ENCODE results near the gene RAN.
"Not testable (repeated sequence)": the region's sequence is repeated elsewhere in the genome, so short reads cannot be mapped to it uniquely, and the experiment has no call there.

RAN gene

DNA sequence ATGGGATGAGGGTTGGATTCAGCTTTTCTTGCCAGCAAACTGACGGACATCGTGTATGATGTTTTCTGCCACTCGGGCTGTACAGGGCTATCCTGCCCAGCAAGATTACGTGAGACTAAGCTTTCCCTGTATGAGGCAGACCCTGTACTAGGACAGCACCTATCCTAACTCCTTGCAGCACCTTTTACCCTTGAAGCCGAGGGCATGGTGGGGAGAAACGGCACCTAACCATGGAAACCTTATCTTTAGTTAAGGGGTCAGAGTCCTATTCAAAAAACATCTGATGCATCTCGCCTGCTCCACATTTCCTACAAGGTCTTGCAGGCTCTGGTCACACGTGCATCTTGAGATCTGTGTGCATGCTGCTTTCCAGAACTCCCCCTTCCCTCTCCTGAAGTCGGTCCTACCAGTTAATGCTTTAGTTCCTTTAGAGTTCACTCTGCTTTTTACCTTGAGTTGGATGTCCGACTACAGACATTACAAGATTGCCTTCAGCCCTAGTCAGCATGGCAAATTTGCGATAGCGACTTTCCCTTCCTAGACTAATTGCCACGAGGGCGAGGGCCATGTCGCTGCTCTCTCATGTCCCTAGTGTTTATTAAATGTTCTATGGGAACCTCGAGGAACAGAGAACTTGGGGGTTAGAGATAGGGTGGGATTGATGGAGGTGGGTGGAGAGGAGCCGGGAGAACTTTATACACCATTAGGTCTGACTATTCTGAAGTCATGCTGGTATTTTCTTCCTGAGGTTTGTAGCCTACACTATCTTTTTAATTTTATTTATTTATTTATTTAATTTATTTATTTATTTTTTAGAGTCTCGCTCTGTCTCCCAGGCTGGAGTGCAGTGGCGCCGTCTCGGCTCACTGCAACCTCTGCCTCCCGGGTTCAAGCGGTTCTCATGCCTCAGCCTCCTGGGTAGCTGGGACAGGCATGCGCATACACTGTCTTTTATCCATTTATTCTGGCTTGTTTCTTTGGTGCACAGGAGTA, 6.6 kb downstream of the RAN start:
- no peak for DNase-seq (ENCODE audit: low read depth)

DNA sequence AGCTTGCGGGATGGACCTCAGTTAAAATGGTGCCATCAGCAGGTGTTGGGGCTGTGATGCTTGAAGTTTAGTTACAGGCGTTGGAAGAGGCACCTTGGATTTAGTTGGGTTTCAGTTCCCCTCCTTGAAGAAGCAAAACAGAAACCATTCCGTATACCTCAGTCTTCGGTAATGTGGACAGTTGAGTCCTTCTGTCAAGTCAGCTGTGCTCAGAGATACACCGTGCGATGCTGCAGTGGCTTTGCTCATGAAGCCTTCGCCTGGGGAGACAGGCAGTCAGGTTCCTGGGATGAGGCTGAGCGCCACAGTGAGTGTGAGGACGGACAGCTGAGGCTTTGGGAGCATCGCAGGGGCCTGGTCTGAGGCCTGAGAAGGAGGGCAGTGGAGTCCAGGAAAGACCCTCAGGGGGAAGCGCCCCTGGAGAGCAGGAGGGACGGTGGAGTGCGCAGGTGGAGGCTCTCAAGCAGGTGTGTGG, 7.4 kb downstream of the RAN start:
- no peak for DNase-seq (ENCODE audit: low read depth)

DNA sequence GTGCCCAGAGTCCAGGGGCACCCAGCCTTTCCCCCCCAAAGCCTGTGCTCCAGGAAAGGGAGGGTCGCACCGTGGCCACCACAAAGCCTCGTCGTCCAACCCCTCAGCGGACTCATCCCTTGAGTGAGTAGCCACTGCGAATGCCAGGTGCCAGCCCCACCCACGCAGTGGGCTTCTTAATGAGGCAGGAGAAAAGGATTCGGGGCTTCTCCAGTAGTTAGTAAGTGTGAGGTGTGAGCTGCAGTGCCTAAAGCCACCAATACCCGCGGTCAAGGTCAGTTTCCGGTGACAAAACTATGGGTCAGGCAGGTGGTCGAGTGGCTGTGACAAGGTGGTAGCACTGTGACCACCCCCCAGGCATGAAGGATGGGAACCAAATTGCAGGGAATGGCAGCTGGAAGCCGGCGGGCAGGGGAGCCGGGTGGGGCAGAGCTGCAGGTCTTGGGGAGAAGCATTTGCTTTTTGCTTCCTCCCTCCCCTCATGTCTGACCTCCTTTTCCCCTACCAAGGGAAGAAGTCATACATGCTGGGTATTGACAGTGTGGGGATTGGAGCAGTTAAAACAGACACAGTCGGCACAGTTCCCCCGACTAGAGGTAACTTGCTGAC, 8.0 kb downstream of the RAN start:
- no peak for DNase-seq (ENCODE audit: low read depth)

DNA sequence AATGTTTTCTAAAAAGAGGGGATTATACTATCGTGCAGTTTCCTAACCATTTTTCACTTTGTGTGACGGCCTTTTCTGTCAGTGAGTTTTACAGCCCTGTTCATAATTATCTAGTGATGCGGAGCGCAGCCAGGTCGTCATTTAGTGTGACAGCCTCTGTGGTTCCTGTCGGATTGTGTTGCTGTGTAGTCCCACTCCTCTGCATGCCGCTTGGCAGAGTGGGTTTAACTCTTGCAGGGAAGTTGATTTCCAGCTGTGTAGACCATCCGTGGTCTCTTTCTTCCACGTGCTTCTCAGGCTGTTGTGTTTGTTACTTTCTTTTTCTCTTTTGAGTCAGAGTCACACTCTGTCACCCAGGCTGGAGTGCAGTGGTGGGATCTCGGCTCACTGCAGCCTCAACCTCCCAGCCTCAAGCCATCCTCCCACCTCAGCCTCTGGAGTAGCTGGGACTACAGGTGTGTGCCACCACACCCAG, 8.6 kb downstream of the RAN start:
- no peak for DNase-seq (ENCODE audit: low read depth)

DNA sequence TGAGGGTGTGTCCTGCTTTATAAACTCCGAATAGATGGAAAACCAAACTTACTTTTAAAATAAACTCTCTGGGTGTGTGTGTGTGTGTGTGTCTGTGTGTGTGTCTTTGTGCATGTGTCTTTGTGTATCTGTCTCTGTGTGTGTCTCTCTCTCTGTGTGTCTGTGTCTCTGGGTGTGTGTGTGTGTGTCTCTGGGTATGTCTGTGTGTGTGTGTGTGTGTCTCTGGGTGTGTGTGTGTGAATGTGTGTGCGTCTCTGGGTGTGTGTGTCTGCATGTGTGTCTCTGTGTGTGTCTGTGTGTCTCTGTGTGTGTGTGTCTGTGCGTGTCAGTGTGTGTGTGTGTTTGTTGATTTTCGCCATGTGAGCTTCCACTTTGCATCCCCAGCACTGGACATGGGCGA, 9.2 kb downstream of the RAN start:
- no peak for DNase-seq (ENCODE audit: low read depth)

DNA sequence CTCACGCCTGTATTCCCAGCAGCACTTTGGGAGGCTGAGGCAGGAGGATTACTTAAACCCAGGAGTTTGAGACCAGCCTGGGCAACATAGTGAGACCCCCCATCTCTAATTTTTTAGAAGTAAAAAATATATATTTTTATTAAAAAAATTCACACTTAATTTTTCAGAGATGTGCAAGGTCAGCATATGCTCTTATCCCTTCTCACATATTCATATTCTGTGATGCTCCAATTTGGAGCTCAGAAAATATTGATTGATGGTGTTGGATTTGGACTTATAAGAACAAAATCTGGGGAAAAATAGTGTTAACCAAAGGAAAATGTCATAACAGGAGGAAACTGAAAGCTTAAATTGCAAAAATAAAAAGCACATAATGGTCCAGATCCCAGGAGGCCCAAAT, 9.7 kb downstream of the RAN start:
- no peak for DNase-seq (ENCODE audit: low read depth)

DNA sequence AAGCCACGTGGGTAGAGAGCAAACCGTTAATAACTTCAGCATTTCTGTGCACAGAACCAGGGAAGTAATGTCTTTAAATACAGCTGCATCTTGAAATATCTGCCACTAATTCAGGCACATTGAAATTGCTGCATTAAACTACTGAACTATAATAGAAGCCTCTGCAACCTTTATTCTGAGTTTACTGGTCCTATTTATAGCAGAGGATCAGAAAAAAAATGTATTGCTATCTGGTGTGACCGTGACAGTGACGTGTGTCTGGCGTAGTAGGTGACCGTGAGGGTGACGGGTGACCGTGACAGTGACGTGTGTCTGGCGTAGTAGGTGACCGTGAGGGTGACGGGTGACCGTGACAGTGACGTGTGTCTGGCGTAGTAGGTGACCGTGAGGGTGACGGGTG, 15.3 kb downstream of the RAN start:
- not testable (repeated sequence) for DNase-seq (ENCODE audit: low read depth)

GRCh38 chr12:130904064-130904463, 32.2 kb downstream of the RAN start:
- no peak for DNase-seq (ENCODE audit: low read depth)

- not testable (repeated sequence) for DNase-seq (ENCODE audit: low read depth)
Measured at GRCh38 chr12:130904936-130905455, 33.1 kb downstream of the RAN start.

GRCh38 chr12:130909111-130909510, 37.2 kb downstream of the RAN start:
- no peak for DNase-seq (ENCODE audit: low read depth)

DNA sequence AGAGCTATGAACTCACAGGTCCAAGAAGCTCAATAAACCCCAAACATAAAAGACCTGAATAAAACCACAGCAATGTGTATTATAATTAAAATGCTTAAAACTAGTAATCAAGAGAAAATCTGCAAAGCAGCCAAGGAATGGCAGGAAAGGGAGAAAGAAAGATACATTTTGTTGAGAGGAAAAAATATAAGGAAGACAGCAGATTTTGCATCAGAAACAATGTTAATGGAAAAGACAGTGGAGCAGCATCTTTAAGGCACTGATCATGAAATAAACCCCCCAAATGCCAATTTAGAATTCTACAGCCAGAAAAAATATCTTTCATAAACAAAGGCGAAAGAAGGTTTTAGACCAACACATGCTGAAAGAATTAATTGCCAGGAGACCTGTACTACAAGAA, 39.3 kb downstream of the RAN start:
- DNase-seq (ENCODE audit: low read depth) = no peak

- DNase-seq (ENCODE audit: low read depth) = no peak
Measured at GRCh38 chr12:130911933-130912332, 40.1 kb downstream of the RAN start.

DNA sequence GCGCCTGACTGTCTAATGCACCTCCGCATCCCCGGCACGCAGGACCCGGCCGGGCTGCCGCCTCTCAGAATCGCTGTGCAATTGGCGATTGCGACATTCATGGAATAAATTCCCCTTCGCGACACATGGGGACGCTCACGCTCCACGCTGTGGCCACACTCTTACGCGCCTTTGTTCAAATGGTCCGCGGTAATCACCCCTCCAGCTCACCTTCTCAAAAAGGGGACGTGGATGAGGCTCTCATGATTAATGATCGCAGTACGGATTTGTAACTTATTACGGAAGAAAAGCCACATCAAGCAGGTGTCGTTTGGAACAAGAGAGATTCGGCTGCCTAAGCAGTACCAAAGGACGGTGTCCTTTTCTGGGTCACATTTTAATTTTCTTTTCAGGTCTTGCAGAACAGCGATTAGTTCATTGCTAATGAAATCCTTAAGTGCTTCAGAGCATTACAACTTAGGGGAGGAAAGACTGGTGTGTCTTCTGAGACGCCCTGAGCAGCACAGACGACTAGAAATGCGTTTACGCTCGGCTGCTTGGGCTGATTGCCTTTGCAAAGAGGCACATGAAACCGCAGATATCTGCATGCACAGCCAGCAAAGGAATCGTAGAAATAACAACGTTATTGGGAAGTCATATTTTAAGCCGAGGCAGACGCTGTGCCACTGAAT, 44.5 kb downstream of the RAN start:
- no peak for DNase-seq (ENCODE audit: low read depth)

GRCh38 chr12:130917607-130918006, 45.7 kb downstream of the RAN start:
- DNase-seq (ENCODE audit: low read depth) = no peak

- DNase-seq (ENCODE audit: low read depth) = no peak
Measured at GRCh38 chr12:130919086-130919485, 47.2 kb downstream of the RAN start.

DNA sequence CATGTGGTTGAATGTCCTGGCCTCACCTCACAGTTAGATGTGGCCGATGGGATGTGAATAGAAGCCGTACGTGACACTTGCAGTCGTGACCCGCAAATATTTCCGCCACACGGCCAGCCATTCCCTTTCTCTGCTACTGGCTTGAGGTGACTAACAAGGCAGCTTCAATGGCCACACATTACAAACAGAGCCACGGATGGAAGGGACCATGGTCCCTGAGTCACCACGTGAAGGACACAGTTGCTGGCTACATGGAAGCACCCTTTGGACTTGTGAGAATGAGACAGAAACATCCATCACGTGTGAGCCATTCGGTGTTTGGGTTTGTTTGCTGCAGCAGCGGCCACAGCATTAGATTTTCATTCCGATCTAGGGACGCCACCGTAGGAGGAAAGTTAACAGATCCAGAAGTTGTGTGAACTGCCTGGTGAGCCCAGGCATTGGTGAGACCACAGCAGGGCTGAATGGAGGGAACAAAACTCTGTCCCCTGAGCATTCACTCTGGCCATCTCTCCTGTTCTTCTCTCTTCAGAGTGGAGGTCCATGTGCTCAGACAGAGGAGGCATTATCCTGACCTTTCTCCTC, 48.3 kb downstream of the RAN start:
- no peak for DNase-seq (ENCODE audit: low read depth)

GRCh38 chr12:130920723-130921381, 49.0 kb downstream of the RAN start:
- DNase-seq (ENCODE audit: low read depth) = no peak

DNA sequence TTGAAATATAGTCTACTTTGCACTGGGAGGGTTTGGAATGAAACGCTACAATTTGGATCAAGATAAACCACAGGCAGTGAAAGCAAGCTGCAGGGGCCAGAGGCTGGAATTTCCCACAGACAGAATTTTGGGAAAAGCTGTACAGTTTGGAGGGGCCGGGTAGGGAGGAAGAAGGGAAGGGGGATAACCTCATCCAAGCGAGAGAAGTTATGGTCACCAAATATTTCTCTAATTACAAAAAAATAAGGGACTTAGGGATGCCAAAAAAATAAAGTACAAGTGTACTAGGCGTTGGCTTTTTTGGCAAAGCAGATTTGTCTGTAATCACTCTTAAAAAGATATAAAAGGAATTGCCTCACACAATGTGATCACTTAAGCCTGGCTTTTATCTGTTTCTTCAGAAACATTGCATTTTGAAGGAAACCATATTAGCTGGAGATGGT, 50.7 kb downstream of the RAN start:
- DNase-seq (ENCODE audit: low read depth) = no peak

DNA sequence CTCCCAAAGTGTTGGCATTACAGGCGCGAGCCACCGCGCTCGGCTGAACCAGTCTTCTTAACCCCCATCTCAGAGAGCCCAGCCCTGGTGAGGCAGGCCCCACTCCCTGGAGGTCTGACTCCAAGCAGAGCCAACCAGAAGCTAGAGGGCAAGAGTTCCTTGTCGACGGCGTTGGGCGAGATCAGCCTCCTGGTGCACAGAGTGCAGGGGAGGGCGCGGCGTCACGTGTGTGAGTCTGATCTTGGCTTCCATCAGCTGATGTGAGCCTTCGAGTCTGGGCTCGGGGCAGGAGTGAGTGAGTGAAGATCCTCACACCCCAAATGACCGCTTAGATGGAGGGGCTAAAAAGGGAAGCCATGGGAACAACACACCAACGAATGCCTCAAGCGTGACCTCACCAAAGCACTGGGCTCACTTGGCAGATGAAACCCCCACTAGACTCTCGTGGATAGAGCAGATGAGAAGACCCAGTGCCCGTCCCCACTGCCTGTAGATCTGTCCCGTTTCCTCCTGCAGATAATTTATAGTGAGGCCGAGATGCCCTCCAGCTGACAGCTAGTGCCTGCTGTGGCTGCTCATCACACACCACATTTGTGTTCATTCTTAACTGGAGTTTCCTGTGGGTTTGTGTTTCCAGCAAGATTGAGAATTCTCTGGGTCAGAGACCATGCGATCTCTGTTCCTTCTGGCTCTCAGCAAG, 53.2 kb downstream of the RAN start:
- DNase-seq (ENCODE audit: low read depth) = no peak

DNA sequence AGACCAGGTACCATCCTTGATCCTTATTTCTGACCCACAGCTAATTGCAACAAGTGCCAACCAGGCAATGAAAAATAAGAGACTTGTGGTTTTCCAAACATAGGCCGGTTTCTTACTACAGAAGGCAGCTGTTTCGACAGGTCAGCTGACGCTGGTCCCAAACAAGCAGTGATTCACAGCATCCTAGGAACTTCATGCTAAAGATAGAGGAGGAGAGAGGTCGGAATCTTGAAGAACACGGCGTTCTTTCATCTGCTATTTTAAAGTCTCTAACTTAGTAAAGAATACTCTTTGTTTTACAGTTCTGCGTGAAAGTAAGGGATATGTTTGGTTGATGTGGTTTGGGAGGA, 53.8 kb downstream of the RAN start:
- DNase-seq (ENCODE audit: low read depth) = no peak

Data from activated T-cell treated with anti-CD3 and anti-CD28 coated beads for 1 hour (primary cell).